ENCODE results near the gene MAP3K3.

MAP3K3 gene

GRCh38 chr17:63704259-63704576 lies 82.0 kb downstream of the MAP3K3 start:
- TF ChIP-seq TAF1 (IDR thresholded peaks at IDR 0.05; ENCODE audit: low read depth) (no peak), REST (IDR thresholded peaks at IDR 0.05; ENCODE audit: low read depth) (no peak), FOXM1 (IDR thresholded peaks at IDR 0.05; ENCODE audit: borderline replicate concordance, low read depth) (no peak), USF1 (IDR thresholded peaks at IDR 0.05) (no peak), RAD21 (IDR thresholded peaks at IDR 0.05; ENCODE audit: low read depth) (no peak), ZBTB7A (IDR thresholded peaks at IDR 0.05; ENCODE audit: low read depth) (no peak), NFIC (IDR thresholded peaks at IDR 0.05) (no peak), CREB1 (IDR thresholded peaks at IDR 0.05; ENCODE audit: low read depth) (no peak)

- no peak for TF ChIP-seq RAD21 (IDR thresholded peaks at IDR 0.05; ENCODE audit: low read depth)
- no peak for TF ChIP-seq TCF12 (IDR thresholded peaks at IDR 0.05; ENCODE audit: low read depth)
- TF ChIP-seq CEBPB (IDR thresholded peaks at IDR 0.05), result no peak
- TF ChIP-seq CREB1 (IDR thresholded peaks at IDR 0.05; ENCODE audit: low read depth), result no peak
- no peak for TF ChIP-seq TAF1 (IDR thresholded peaks at IDR 0.05; ENCODE audit: low read depth)
- TF ChIP-seq ZBTB7A (IDR thresholded peaks at IDR 0.05; ENCODE audit: low read depth), result no peak
- no peak for TF ChIP-seq EP300 (IDR thresholded peaks at IDR 0.05; ENCODE audit: borderline replicate concordance)
- no peak for TF ChIP-seq YY1 (IDR thresholded peaks at IDR 0.05; ENCODE audit: low read depth)
- no peak for TF ChIP-seq NFIC (IDR thresholded peaks at IDR 0.05)
- TF ChIP-seq REST (IDR thresholded peaks at IDR 0.05; ENCODE audit: low read depth), result no peak
- TF ChIP-seq FOXM1 (IDR thresholded peaks at IDR 0.05; ENCODE audit: borderline replicate concordance, low read depth), result no peak
- TF ChIP-seq TEAD4 (IDR thresholded peaks at IDR 0.05), result no peak
- TF ChIP-seq USF1 (IDR thresholded peaks at IDR 0.05), result no peak
- no peak for TF ChIP-seq EGR1 (IDR thresholded peaks at IDR 0.05)
These were observed 82.6 kb downstream of the MAP3K3 start for GRCh38 chr17:63704836-63705235.

GRCh38 chr17:63705657-63706056 lies 83.4 kb downstream of the MAP3K3 start:
- TF ChIP-seq REST (IDR thresholded peaks at IDR 0.05; ENCODE audit: low read depth) (no peak), TEAD4 (IDR thresholded peaks at IDR 0.05) (no peak), CREB1 (IDR thresholded peaks at IDR 0.05; ENCODE audit: low read depth) (no peak), EP300 (IDR thresholded peaks at IDR 0.05; ENCODE audit: borderline replicate concordance) (no peak), MAX (IDR thresholded peaks at IDR 0.05) (no peak), USF1 (IDR thresholded peaks at IDR 0.05) (no peak), RAD21 (IDR thresholded peaks at IDR 0.05; ENCODE audit: low read depth) (no peak), YY1 (IDR thresholded peaks at IDR 0.05; ENCODE audit: low read depth) (no peak), TAF1 (IDR thresholded peaks at IDR 0.05; ENCODE audit: low read depth) (no peak), ZBTB7A (IDR thresholded peaks at IDR 0.05; ENCODE audit: low read depth) (no peak), TCF12 (IDR thresholded peaks at IDR 0.05; ENCODE audit: low read depth) (no peak), NFIC (IDR thresholded peaks at IDR 0.05) (no peak)

GRCh38 chr17:63706336-63707082 lies 84.3 kb downstream of the MAP3K3 start:
- no peak for TF ChIP-seq CREB1 (IDR thresholded peaks at IDR 0.05; ENCODE audit: low read depth)
- TF ChIP-seq USF1 (IDR thresholded peaks at IDR 0.05), result no peak
- no peak for TF ChIP-seq FOXM1 (IDR thresholded peaks at IDR 0.05; ENCODE audit: borderline replicate concordance, low read depth)
- no peak for TF ChIP-seq RAD21 (IDR thresholded peaks at IDR 0.05; ENCODE audit: low read depth)
- no peak for TF ChIP-seq EGR1 (IDR thresholded peaks at IDR 0.05)
- no peak for TF ChIP-seq CEBPB (IDR thresholded peaks at IDR 0.05)
- TF ChIP-seq EP300 (IDR thresholded peaks at IDR 0.05; ENCODE audit: borderline replicate concordance), result no peak
- no peak for TF ChIP-seq REST (IDR thresholded peaks at IDR 0.05; ENCODE audit: low read depth)
- TF ChIP-seq ZBTB7A (IDR thresholded peaks at IDR 0.05; ENCODE audit: low read depth), result no peak
- no peak for TF ChIP-seq TAF1 (IDR thresholded peaks at IDR 0.05; ENCODE audit: low read depth)
- TF ChIP-seq NFIC (IDR thresholded peaks at IDR 0.05), result no peak
- no peak for TF ChIP-seq YY1 (IDR thresholded peaks at IDR 0.05; ENCODE audit: low read depth)
- no peak for TF ChIP-seq TEAD4 (IDR thresholded peaks at IDR 0.05)
- TF ChIP-seq TCF12 (IDR thresholded peaks at IDR 0.05; ENCODE audit: low read depth), result no peak
- no peak for TF ChIP-seq MAX (IDR thresholded peaks at IDR 0.05)
